Daoy (cell line): Measurements from ENCODE around the gene TPP1. TPM values are rescaled to one million over a fixed set of nuclear protein-coding genes. Genes with fewer than 3 reads are reported as not detected.

Source experiments
- DNase-seq: peaks from one replicate; pipeline ENCODE4 v3.0.0-alpha.2; 2015; ENCODE audit warnings: low read depth
- total RNA-seq: library from RNA; depleted of rRNA; stranded (reverse); fragments of >200 nt; shearing (Covaris generic); gene quantifications from 2 replicates; pipeline ENCODE4 v1.2.3, GENCODE V29; 2014

TPP1 gene
- total RNA-seq, 1 experiment from 2014 or later, result 14.9 TPM

- no peak for DNase-seq
These were observed 27.9 kb upstream of the TPP1 start for GRCh38 chr11:6646918-6647679.

- no peak for DNase-seq
These were observed 27.3 kb upstream of the TPP1 start for GRCh38 chr11:6646576-6646917.

- no peak for DNase-seq
These were observed 26.8 kb upstream of the TPP1 start for GRCh38 chr11:6646071-6646470.

- no peak for DNase-seq
These were observed 23.7 kb upstream of the TPP1 start for GRCh38 chr11:6642957-6643356.

- no peak for DNase-seq
These were observed 21.9 kb upstream of the TPP1 start for GRCh38 chr11:6640985-6641701.

DNA sequence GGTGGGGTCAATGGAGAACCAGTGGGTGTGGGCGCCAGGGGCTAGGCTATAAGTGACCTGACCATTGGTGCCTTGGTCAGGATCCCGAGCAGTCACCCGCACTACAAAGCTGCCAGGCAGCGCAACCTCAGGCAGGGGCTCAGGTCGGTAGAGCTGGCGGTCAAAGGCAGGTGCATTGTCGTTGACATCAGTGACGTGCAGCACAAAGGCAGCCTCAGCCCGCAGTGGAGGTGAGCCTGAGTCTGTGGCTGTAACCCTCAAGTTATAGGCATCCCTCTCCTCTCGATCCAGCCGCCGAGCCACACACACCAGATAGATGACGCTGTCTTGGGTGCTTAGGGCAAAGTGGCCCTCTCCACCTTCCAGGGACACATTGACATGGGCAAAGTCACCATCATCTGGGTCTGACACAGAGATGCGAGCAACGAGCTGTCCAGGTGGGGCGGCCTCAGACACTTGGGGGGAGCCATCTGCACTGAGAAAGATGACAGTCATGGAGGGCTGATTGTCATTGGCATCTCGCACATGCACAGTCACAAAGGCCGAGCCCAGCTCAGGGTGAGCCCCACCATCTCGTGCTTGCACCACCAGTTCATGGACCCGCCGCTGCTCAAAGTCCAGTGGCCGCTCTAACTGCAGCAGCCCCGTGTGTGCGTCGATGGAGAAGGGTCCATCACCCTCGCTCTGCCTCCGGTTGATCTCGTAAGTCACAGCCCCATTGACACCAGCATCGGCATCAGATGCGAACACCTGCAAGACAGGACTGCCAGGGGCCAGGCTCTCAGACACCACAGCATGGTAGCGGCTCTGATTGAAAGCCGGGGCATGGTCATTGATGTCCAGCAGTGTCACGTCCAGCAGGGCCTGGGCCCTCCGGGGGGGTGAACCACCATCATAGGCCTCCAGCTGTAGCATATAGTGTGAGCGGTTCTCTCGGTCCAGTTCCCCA lies 21.1 kb upstream of the TPP1 start:
- DNase-seq, result no peak

GRCh38 chr11:6638429-6638828 lies 19.2 kb upstream of the TPP1 start:
- DNase-seq, result no peak

DNA sequence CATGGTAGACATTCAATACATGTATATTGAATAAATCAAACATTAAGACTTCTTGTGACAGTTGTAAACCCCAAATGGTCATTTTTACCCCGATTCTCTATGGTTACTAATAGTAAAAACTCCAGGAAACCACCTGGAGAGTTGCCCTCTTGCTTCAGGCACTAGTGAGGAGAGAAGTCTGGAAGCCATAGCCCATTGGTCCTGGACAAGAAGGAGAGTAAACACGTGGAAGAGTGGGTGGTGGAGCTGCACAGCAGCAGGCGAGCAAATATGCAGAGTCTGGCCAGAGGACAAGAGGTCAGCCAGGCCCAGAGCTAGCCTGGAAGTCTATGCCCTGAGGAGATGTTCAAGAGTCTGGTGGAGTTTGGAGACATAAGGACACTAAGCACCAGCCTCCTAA lies 18.6 kb upstream of the TPP1 start:
- DNase-seq, result no peak

DNA sequence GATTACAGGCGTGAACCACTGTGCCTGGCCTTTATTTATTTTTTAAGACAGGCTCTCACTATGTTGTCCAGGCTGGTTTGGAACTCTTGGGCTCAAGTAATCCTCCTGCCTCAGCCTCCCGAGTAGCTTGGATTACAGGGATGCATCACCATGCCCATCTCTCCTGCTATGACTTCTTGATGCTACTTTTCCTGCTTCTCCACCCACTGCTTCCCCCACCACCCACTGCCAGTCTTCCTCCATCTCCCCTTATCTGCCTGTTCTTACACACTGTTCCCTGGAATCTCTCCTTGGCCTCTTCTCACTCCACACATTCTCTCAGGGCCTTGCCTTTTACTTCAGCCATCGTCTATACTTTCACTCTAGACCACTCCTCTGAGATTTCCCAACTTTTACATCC lies 17.3 kb upstream of the TPP1 start:
- no peak for DNase-seq

DNA sequence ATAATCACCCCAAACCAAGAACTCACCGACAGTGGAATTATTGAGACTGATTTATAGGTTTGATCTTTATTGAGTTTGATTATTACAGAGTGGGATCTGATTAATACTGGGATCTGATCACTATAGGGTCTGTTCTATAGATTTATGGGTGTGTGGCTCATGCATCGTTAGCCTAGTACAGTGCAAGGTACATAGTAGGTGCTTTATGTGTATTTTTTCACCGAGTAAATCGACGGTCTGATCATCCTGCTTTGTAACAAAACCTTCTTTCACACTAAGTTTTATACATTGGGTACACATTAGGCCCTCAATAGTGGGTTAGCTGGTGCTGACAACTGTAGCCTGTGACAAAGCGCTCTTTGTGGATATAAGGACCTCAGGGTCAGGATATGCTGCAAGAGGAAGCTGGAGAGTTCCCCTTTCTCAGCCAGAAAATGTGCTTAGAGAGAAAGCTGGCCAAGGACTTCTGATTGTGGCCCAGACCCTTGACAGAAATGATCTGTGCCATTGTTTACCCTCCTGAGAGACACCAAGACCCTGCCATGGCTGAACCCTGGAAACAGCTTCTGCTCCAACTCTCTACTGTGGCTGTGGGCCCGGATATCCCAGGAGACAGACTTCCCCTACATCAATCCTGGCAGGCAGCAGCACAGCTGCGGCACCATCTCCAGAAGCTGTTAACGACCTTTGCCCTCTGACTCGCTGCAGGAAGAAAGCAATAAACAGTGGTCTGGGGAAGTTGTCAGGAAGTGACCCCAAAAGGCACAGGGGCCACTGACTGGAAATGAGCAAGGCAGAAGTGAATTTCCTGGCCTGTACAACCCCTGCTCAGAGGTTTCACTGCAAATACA lies 16.1 kb upstream of the TPP1 start:
- no peak for DNase-seq

- no peak for DNase-seq
These were observed 15.3 kb upstream of the TPP1 start for GRCh38 chr11:6634534-6634933.

GRCh38 chr11:6633422-6634408 lies 14.5 kb upstream of the TPP1 start:
- DNase-seq, result no peak

DNA sequence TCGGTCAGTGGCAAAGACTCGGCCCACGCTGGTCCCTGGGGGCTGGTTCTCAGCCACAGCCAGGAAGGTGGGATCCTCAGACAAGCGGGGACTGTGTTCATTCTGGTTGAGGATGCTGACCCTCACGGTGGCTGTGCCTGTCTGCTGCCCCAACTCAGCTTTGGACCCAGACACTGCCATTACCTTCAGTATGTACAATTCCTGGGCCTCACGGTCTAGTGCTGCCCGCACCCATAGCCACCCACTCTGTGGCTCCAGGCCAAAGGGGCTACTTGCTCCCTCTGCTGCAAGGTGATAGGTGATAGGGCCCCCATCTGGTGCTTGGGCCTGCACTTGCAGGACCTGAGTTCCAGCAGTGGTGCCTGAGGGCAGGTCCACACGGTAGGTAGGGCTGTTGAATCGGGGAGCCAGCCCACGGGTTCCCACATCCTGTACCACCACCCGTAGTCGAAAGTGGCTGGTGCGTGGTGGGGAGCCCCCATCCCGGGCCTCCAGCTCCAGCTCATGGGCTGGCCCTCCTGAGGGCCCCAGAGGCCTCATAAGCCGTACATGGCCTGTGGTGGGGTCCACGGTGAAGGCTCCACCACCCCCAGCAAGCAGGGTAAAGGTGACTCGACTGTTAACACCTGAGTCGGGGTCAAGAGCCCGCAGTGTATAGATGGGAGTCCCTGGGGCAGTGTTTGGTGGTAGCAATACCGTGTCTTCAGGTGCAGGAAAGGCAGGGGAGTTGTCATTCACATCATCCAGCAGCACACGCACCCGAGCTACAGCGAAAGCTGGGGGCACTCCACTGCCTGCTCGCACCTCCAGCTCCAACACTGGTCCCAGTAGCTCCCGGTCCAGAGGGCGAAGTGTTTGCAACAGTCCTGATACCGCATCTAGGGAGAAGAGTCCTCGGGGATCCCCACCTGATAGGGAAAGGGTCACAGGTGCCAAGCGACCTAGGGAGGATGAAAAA lies 13.2 kb upstream of the TPP1 start:
- no peak for DNase-seq

DNA sequence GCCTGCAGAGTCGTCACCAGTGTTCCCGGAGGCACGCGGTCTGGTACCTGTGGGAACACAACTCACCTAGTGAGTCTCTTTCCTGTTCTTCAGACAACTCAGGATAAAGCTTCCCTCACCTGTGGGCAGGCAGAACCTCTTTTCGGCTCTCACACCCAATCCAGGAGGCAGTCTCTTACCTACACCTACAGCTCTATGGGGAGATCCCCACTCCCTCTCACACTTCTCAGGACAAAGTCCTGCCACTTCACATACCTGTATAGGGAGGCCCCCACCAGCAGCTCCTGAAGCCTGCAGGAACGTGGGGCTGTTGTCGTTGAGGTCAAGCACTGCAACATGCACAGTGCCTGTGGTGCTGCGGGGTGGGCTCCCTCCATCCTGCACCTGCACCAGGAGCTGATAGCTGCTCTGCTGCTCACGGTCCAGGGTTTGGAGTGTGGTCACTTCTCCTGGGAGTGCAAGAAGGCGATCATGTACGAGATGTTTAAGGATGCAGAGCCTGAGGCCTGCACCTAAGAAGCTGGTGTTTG lies 12.2 kb upstream of the TPP1 start:
- no peak for DNase-seq

- DNase-seq, result no peak
These were observed 11.5 kb upstream of the TPP1 start for GRCh38 chr11:6630632-6631291.

DNA sequence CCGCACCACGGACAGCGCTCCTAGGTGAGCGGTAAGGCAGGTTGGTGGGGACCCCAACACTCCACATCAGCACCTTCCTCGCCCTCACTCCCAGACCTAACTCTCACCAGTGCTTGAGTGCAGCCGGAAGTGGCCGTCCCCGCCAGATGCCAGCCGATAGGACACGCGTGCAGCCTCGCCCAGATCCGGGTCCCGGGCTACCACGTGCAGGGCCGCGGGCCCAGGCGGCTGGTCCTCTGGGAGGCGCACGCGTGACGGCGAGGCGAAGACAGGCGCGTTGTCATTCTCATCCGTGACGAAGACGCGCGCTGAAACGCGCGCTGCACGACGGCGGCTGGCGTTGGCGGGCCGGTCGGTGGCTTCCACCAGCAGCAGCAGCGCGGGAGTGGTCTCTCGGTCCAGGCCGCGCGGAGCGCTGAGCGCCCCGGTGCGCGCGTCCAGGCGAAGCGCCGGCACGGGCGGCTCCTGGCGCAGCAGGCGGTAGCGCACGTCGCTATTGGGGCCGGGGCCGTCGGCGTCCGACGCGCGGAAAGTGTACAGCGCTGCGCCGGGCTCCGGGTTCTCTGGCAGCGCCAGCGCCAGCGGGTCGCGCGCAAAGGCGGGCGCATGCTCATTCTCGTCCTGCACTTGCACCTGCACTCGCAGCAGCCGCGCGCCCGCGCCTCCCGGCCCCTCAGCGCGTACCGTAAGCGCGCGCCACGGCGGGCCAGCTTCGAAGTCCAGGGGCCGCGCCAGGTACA lies 10.8 kb upstream of the TPP1 start:
- no peak for DNase-seq

DNA sequence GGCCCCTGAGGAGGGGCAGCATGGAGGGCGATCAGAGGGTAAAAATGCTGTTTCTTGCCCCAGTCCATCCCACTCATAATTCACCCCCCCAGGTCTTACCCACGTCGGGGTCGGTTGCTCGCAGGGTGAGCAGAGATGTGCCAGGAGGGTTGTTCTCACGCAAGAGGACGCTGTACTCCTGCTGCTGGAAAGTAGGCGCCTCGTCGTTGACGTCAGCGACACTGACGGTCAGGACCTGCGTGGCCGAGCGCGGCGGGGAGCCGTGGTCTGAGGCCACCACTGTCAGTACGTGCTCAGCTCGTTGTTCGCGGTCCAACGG lies 10.3 kb upstream of the TPP1 start:
- DNase-seq, result no peak

DNA sequence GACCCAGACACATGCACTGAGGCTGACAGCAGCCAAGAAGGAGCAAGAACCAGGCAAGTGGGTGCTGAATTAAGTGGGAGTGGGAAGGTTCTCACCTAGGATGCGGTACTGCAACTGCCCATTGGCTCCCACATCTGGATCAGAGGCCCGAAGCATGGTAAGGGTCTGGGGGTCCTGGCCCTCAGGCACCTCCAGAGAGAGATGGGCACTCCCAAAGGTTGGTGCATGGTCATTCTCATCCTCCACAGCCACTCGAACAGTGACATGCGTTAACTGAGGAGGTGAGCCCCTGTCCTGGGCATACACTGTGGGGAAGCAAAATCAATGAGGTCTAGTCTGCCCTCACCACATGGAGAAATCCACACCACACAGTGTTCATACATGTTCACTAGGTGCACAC lies 9.3 kb upstream of the TPP1 start:
- no peak for DNase-seq
